Heart right ventricle (tissue), 16 donors: ENCODE results near the gene XPNPEP1. TPM values are rescaled to one million over a fixed set of nuclear protein-coding genes. Genes with fewer than 3 reads are reported as not detected.

Source experiments
- ATAC-seq, 8 donors: fragments of 200-7000 bp; cut with Tn5 transposase; one replicate each; pipeline ENCODE4 v1.9.1; 2020; ENCODE audit warnings: mild to moderate bottlenecking in 8 of 8, moderate library complexity in 8 of 8, moderate number of reproducible peaks in 1 of 8
- DNase-seq, 2 donors: peaks; one replicate each; pipeline ENCODE4 v3.0.0-alpha.2; 2020
- H3K27ac ChIP-seq, 10 donors: fragments of 200-600 bp; sonication (generic) in 2 of 10; one replicate each; pipeline versions ENCODE4 v1.5.0 to v1.8.0; 2020 to 2022; ENCODE audit warnings: mild to moderate bottlenecking in 3 of 10
- H3K27me3 ChIP-seq, 7 donors: fragments of 200-600 bp; one replicate each; pipeline ENCODE4 v1.8.0; 2021 to 2022; ENCODE audit warnings: mild to moderate bottlenecking in 2 of 7
- H3K36me3 ChIP-seq, 9 donors: fragments of 200-600 bp; sonication (generic) in 1 of 9; one replicate each; pipeline versions ENCODE4 v1.5.0 to v1.8.0; 2020 to 2022; ENCODE audit warnings: mild to moderate bottlenecking in 2 of 9
- H3K4me1 ChIP-seq, 9 donors: fragments of 200-600 bp; sonication (generic) in 1 of 9; one replicate each; pipeline versions ENCODE4 v1.5.0 to v1.8.0; 2020 to 2022; ENCODE audit warnings: mild to moderate bottlenecking in 4 of 9
- H3K4me3 ChIP-seq, 10 donors: fragments of 200-600 bp; sonication (generic) in 2 of 10; one replicate each; pipeline versions ENCODE4 v1.5.0 to v1.8.0; 2020 to 2022; ENCODE audit warnings: mild to moderate bottlenecking in 7 of 10, moderate library complexity in 2 of 10
- H3K9me3 ChIP-seq, 11 donors: fragments of 200-600 bp in 10 of 11; sonication (generic) in 2 of 11; one replicate each; pipeline versions ENCODE4 v1.5.0 to v1.8.0; 2013 to 2022; ENCODE audit warnings: mild to moderate bottlenecking in 2 of 11, control low read depth in 1 of 11, moderate library complexity in 1 of 11
- CTCF ChIP-seq, 9 donors: fragments of 200-600 bp; sonication (generic) in 2 of 9; IDR thresholded peaks; one replicate each; pipeline versions ENCODE4 v1.5.0 to v1.8.0; 2021 to 2022; ENCODE audit warnings: antibody characterized with exemption in 9 of 9, mild to moderate bottlenecking in 5 of 9, moderate library complexity in 1 of 9
- WGBS, 2 donors: extraction: QIAGEN DNeasy Blood & Tissue Kit; methylation state at CpG; one replicate each; pipeline ENCODE4 v1.1.7; 2013; ENCODE audit warnings: inconsistent platforms in 1 of 2; 5-methylcytosine and 5-hydroxymethylcytosine counted together
- intact Hi-C, 10 donors: fragments of 100-400 bp; cut with DNase I; formaldehyde crosslinking; loops; one replicate each; pipeline versions ENCODE4 v1.11.1 to v1.14.2; 2022
- polyA plus RNA-seq, 2 donors: library from polyadenylated mRNA; stranded (reverse); fragments of 200-250 nt; gene quantifications; one replicate each; pipeline ENCODE4 v1.2.3, GENCODE V29; 2013
- total RNA-seq, 10 donors: library from RNA; stranded (reverse); fragmentation: NEBNext Ultra II Directional in 3 of 10; extraction: Animal tissue kit (Norgen Biotek cat#: 25700) in 3 of 10; gene quantifications; one replicate each; pipeline versions ENCODE4 v1.2.1 to v1.2.4, GENCODE V29; 2021 to 2023
- donor health status: Arrhythmogenic right ventricular cardiomyopathy.
- donor health status: ischemic (EF 13 %, LVEDD 7.1; RV severe dilation, severe dysfunction).
- donor health status: healthy with polysubstance abuse.
- donor health status: DM: no; HTN: yes; CAD: no.
- donor health status: DM: no; HTN: no; CAD: no.
- donor health status: ischemic (EF 25% LVEDD 6.9; RV normal size, moderate dysfunction).
- donor health status: ischemic (EF 25% LVEDD 5.7; RV mildly dilated, moderate dysfunction).
- donor health status: healthy.
- donor health status: DM: yes; HTN: yes; CAD: no.
- donor health status: Ischemic cardiomyopathy.
- donor health status: ischemic (EF 35%, LVEDD 5.7; RV mildly dilated, moderate dysfunction).
- donor health status: nonischemic (EF 11% LVEDD 7.7; RV severe dilation, severe dysfunction).
- donor health status: DM: yes; HTN: yes; CAD: no.
- donor health status: PGD.
- donor health status: ischemic (EF 29% LVEDD 5.4; RV normal size, mild dysfunction).
- donor health status: nonischemic (EF 23%, LVEDD 6.1; RV moderate dilation, normal function).

The XPNPEP1 gene
- total and polyA plus RNA-seq, 12 donors: 15.9 to 51.6 (median 42.4) TPM

- 78 to 84% methylated on average over 3 of the region's 3 CpGs for WGBS, 2 donors
- Histone ChIP-seq H3K4me3 (no peak overlapping the region), H3K9me3 (no peaks in the 10 kb centered on the region), H3K4me1 (no peaks in the 10 kb centered on the region), H3K36me3 (no peaks in the 10 kb centered on the region), H3K27me3 (peaks cover 0 to 9% (median 0%) of the 10 kb centered on the region in 7 donors), H3K27ac (no peak overlapping the region)
- intact Hi-C loops: no loop called here
- no peak for DNase-seq
- no peak for ATAC-seq
- TF ChIP-seq CTCF (IDR thresholded peaks at IDR 0.05): no peak
Observed at GRCh38 chr10:109819807-109820206, 103.5 kb downstream of the XPNPEP1 start.

Other genes with a start within 250 kb of the XPNPEP1 start
- gene ADD3, start 84.5 kb upstream of the XPNPEP1 start, total RNA-seq: 100 to 1,000 TPM in 2 of 10 donors, 10 to 100 TPM in 8; 62.5 to 106 (median 89.5) TPM
- gene ADD3, start 84.5 kb upstream of the XPNPEP1 start, polyA plus RNA-seq: 10 to 100 TPM; 28.0 to 63.2 TPM